Activated naive CD4-positive, alpha-beta T cell (primary cell): Measurements from ENCODE around the gene TENM4.

Experiments used
- DNase-seq, 4 experiments: peaks; one replicate each; lab custom pipeline; 2025; lab: John Stamatoyannopoulos, UW

Gene TENM4

DNA sequence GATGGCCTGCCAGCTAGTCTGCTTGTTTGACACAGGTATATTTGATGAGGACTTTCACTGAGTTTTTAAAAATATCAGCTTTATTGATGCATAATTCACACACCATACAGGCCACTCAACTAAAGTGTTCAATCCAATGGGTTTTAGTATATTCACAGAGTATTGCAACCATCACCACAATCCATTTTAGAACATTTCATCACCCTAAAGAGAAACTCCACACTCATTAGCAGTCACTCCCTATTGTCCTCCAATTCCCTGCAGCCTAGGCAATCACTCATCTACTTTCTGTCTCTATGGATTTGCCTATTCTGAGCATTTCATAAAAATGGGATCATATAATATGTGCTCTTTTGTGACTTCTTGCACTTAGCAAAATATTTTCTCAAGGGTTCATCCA is 468.2 kb downstream of the TENM4 start:
- no peak for DNase-seq

DNA sequence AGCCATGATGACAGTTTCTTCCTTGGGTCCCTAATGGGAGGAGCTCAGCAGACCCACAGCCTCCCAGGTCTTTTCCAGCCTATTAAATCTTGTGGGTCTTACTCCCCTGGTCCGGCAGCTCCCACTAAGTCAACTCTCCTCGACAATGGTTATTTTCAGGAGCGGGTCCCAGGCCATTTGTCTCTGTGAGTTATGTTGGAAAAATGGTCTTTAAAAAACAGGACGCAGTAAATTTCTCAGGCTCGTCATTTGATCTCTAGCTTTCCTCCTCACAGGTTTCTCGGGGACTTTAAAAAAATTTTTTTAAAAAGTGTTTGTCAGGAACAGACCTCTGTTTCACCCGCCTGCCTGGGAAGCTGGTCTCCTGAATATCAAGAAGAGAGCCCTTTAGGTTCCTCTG is 468.7 kb downstream of the TENM4 start:
- no peak for DNase-seq

DNA sequence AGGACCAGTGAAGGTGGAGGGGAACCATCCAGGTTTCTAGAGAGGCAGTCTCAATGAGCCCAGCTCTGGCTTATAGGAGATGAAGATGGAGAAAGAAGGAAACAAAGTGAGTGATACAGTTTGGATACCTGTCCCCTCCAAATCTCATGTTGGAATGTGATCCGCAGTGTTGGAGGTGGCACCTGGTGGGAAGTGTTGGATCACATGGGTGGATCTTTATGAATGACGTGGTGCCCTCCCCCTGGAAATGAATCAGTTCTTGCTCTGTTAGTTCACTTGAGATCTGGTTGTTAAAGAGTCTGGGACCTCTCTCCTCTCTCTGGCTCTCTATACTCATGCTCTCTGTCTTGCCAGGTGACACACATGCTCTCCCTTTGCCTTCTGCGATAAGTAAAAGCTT is 473.0 kb downstream of the TENM4 start:
- DNase-seq = no peak

DNA sequence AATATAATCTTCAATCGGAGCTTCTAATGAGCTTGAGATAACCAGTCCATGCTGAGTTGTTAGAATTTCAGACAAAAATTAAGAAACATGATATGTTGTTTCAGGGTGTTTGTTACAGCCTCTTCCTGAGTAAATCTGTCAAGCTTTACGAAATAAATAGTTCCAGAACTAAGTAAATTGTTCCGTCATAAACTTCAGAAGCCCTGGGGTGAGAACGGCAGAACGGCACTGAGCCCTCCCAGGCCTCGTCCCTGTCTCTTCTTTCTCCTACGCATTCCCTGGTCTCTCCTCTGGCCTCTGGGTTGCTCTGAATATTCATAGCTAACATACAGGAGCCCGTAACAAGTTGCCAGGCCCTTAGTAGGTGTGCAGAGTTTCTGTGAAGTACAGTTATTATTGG is 475.4 kb downstream of the TENM4 start:
- no peak for DNase-seq

DNA sequence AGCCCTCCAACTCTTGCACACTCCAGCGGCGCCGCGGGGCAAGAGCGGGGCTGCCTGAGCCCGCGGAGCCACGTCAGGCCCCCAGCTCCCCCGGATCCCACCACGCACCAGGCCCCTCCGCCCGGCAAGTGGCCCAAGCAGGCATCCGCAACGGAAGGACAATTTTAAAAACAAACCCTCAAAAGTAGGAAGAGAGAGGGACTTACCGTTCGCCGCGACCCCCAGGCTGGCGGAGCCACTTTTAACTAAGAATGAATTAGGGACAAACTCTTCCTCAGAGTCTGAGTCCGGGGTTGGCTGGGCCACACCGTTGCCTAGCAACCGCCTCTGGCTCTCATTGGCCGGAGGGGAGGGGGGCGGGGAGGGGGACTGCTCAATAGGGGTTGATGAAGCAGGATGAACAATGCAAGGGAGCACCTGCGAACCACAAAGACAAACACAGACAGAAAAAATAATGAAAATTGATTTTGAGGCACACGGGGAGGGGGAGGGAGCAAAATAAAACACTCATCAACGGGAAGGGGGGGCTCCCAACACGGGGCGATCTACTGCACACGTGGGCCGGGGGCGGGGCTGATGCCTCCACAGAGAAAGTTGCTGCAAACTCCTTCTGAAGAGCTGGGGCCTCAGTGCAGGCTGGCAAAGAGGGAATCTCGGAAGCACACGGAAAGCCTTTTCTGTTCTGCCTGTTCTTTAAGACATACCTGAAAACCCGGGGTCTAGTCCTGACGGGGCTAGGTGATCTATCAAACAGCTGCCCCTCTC is 478.7 kb downstream of the TENM4 start:
- no peak for DNase-seq

DNA sequence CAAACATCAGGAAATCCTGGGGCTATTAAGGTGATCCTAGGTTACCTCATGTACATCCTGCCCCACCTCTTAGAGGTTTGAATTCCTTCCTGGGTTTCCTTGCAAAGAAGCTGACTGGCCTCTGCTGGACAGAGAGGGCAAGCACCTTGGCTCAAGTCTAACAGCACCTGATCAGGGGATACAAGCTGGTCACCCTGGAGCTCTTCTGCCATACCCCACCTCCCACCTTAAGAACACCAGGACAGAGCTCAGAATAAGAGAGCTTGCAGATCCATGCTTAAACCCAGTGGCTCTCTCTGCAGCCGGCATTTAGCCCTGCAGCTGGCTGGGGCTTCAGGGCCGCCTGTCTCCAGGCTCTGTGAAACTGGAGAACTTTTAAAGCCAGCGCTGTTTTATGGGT is 479.6 kb downstream of the TENM4 start:
- no peak for DNase-seq

DNA sequence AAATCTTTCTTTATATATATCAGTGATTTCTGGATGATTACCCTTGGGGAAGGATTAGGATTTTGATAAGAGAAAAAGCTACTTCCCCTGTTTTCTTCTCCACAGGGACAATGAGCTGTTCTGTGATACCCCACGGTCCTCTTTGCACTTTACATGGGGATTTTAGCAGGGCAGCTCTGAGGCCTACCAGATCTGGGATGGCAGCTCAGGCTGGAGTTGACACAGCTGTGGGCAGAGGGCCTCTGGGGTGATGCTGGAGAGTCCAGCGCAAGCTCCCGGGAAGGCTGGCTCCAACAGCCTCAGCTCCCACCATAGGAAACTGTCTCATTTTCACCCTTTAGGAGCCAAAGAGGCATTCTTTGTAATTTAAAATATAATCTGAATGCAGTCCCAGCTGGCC is 482.4 kb downstream of the TENM4 start:
- DNase-seq = no peak

DNA sequence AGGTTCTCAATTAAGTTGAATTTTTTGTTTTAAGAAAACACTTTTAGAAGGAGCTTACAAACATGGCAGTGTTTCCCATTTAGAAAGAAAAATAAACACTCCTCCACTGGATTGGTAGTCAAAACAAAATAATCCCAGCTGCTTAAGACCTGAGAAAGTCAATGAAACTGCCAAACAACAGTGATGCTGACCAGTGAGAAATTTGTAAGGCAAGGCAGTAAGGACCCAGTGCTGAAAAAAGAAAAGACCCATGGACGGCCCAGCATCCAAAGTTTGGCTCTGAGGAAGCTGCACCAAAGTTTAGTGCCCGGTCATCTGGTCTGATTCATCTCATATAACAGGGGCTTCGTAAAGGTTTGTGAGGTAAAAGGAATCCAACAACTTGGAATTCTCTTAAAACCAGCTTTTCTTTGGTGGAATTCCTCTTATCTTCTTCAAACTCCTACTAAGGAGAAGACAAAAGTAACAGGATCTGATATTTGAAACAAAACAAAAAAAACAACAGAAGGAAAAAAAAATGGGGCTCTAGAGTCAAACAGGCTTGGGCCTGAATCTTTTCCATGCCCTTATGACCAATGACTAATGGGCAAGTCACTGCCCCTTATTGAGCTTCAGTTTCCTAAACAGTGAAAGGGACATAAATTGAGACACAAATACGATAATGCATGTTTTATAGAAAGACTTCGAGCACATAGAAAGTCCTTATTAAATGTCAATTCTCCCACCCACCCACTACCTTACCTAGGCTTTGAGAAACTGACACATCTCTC is 483.2 kb downstream of the TENM4 start:
- no peak for DNase-seq

DNA sequence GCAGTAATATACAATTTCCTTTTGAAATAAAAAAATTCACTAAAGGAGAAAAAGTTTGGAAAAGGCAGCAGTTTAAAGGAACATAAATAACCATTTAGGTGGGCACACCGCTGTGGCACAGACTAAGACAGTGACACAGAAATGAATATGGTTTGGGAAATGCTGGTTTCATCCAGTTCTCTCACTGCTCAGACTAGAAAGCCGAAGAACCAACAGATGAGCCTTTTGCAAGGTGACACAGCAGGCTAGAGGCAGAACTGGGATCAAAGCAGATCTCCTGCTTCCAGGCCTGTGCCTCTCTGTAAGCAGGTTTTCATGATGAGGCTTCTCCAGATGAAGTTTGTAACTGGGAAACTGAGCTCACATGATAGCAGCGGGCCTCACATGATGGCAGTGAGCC is 486.1 kb downstream of the TENM4 start:
- DNase-seq = no peak

DNA sequence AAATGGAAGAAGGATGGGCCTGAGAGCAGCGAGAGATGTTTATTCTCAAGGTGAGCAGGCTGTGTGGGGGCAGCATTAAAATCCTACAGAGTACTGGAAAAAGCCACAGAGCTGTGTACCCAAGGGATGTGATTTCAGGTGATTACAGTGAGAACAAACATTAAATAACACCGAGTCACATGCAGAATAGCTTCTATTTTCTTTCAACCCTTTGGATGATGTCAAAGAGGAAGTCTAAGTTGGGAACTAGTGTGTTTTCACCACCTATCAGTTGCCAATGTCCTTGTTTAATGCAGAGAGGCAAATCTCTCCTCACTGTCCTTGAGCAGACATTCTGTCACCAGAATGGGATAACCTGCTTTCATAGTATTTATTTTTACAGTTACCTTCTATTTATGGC is 486.6 kb downstream of the TENM4 start:
- DNase-seq = no peak

DNA sequence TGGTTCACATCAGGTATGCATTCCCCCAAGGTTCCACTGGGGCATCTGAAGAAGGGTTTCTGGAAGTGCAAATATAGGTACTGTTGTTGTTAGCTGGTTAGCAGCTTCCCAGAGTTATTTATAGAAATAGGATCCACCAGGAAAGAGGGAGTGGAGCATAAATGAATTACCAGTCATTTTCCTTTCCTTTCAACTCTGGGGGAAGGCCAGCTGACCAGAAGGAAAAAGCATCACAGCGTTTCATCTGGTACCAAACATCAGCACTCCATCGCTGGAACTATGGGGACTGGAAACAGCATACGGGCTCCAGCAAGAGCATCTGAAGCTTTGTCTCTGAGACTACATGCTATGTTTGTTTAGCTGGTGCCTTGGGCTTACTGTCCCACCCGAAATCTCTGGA is 487.9 kb downstream of the TENM4 start:
- no peak for DNase-seq

DNA sequence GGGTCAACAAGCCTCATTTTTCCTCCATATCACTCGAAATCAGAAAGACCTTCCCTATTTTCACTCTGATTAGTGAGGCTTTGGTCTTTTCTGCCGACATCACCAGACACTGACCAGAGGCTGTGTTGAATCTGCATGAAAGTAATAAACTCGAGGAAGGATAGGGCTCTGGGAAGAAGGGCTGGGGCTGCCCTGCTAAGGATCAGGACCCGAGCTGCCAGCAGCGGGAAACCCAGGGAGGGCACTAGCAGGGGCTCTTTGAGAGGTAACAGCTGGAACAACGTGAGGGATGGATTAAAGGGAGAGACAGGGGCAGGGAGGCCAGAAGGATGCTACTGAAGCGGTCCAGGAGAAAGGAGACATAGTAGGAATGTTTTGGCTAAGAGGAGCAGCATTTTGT is 488.7 kb downstream of the TENM4 start:
- no peak for DNase-seq

DNA sequence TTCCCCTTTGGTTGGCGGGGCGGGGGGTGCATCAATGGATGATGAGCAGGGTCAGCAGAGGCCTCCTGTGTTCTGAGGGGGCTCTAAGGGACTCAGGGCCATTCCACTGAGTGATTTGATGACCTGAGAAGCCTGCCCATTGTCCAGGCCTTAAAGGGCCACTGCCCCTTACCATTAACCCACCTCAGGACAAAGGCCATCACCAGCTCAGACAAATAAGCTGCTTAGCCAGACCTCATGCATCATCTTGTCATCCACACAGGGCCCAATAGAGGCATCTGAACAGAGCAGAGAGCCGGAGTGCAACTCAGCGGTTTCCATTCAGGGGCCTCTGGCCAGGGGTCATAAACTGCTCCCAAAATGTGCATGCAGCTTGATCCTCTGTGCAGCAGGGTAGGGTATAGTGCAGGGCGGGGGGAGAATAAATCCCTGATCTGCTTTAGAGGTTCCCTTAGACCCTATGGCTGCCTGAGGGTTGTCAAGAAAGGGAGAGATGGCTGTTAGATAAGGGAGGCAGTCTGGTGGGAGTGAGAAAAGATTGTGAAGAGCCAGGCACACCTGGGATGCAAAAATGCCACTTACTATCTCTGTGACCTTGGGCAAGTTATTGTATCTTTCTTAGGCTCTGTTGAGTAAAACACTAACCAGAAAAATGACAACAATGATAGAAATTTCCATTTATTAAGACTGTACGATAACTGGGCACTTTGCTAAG is 490.7 kb downstream of the TENM4 start:
- no peak for DNase-seq

DNA sequence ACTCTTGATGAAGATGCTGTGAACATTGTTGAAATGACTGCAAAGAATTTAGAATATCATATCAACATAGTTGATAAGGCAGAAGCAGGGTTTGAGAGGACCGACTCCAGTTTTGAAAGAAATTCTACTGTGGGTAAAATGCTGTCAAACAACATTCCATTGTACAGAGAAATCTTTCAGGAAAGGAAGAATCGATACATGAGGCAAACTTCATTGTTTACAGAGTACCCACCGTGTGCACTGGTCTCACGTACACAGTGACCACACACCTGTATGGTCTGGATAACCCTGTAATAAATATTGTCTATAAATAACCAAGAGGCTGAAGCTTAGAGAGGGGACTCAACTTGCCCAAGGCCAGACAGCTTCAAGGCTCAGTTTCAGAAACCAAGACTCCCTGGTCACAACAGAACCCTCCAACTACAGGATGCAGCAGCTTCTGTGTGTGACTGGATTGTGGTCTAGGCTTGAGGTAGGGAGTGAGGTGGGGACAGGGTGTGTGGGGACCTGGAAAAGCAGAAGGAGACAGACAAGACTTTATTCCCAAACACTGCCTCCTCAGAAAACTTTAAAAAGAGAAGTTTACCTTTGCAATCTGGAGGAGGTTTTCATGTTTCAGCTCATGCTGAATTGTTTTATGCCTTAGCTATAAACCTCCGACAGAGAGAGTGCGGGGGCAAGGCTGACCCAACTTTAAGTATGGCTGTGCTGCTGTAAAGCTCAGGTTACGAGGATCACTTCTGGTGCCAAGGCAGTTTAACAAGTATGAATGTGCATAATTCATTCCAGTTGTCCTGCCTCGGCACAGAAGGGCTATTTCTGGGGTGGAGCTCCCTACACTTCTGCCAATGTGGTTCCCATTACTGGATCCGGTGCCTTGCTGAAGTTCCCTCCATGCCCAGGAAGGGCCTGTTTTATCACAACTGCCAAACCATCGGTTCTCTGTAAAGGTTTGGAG is 493.6 kb downstream of the TENM4 start:
- DNase-seq = no peak

DNA sequence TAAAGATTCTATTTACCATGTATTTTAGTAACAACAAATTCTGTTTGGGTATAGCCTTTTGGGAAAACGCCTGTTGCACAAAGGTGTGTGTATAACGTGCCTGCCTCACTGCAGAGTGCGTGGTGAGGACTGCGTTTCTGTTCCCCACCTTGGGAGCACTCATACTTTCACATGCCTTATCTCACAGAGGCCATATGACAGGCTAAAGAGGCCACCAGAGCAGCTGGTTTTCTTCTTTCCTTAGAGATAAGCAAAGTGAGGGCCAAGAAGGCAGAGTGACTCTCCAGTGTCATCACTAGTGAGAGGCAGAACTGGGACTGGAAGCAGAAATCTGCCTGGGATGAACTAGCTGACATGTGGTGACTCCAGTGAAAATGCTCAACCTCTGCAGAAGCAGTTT is 497.0 kb downstream of the TENM4 start:
- DNase-seq = no peak

DNA sequence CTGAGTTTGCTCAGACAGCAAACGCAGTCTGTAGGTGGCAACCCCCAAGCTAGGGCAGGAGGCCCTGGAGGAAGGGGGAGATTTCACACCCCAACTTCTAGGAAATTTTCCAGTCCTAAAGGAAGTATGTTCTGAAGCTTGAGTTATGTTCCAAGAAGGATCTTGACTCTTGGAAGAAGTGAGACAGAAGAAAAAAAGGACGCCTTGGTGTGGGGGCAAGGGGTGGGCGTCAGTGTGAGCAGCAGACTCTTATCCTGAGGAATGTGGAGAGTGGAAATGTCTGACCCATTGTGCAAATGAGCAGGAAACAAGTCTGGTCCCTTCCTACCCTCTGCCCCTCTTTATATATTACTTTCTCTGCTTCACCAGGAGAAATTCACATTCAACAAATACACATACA is 497.7 kb downstream of the TENM4 start:
- DNase-seq = no peak

DNA sequence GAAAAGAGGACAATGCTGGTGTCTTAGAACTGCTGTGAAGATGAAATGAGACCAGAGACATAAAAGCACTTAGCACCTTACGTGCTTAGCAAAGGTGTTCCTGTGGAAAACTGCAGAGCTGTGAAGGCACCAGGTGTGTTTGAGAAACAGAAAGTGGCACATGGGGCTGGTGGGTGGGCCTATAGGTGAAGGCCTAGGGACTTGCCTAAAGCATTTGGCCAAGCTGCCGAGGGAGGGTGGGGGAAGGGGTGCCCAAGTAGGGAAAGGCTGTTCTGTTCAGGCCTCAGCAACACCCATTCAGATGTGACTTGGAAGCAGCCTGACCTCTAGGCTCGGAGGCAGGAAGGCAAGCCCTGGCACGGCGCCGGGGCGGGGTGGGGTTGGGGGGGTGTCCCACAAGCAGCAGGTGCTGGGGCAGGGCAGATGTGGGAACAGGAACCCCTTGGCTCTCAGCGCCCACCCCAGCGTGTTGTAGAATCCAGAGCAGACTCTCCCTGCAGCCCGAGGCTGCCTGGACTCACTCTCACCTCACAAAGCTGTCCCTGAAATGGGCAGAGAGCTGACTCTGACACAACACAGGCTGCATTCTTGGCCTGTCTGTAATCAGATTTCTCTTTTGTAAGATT is 499.5 kb downstream of the TENM4 start:
- no peak for DNase-seq

DNA sequence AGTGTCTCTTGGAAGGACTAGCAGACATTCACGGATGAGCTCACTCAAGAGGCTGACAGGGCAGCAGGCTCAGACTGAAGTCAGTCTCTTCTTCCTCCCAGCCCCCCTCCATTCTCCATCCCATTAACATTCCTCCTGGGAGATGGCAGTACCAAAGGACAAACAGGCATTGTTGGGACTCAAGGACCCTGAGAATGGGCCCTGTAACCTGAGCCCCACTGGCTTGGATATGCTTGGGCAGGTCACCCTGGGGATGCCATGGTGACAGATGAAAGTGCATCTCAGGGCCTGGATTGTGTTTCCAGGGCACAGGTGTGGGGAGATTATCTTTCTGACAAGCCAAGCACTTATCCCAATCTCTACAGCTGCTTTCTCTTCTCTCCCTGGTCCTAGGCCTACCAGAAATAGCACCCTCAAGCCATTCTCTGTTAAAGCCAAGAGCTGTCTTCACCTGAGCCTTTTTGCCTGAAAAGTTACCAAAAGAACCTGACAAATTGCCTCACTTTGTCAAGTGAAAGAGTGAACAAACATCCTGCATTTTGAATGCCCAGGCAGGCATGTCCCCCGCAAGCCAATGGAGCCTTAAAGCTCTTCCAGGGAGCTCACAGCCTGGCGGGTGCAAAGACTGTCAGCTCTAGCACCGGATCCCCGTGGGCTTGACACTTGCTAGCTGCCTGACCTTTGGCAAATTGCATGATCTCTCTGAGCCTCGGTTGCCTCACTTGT is 500.2 kb downstream of the TENM4 start:
- DNase-seq = no peak

DNA sequence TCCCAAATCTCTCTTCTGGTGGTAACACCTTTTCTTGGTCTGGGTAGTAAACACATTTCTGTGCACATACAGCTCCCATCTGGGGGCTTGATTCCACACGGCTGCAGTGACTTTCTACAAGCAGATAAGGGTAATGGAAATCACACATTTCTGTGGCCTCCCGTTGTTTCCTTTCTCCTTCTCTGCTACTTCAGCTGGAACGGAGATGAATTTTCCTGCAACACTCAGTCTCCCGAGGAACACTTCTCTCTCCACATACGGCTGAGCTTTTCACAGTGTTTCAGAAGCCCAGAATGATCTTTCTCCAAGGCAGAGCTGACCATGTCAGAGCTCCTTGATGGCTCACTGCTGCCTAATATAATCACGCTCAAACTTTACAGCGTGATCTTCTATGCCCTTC is 501.9 kb downstream of the TENM4 start:
- DNase-seq = no peak

DNA sequence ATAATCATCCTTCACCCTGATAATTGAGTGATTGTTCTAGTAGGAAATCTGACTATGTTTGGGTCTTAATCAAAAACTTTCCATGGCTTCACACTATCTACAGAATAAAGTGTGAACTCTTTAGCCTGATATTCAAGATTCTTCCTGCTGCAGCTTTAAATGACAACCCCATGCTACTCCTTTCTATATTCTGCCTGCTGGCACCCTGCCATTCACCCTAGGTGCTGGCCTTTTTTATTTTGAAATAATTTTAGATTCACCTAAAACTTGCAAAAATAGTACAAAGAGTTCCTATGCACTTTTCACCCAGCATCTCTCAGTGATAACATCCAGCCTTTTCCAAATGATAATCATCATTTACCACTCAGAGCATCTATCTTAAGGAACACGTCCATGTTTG is 502.8 kb downstream of the TENM4 start:
- no peak for DNase-seq
